HL-60 (cell line): Measurements from ENCODE around the gene NDEL1.

Experiments
- DNase-seq, 2 experiments: peaks; one replicate each; pipeline ENCODE4 v3.0.0-alpha.2; 2010 to 2020; ENCODE audit warnings: low read depth in 1 of 2, low spot score in 1 of 2
- H3K27ac ChIP-seq: fragments of 250-450 bp; sonication (Bioruptor Pico); replicated peaks from 2 replicates; pipeline ENCODE4 v1.5.1; 2020; ENCODE audit warnings: mild to moderate bottlenecking, moderate library complexity
- H3K27me3 ChIP-seq: fragments of 250-450 bp; sonication (Bioruptor Pico); 2 replicates; pipeline ENCODE4 v1.5.1; 2021; ENCODE audit warnings: mild to moderate bottlenecking, moderate library complexity; ENCODE audit not compliant: insufficient read depth, poor library complexity, severe bottlenecking
- H3K4me3 ChIP-seq: replicated peaks from 2 replicates; pipeline ENCODE4 v1.5.1; 2011; ENCODE audit warnings: mild to moderate bottlenecking, control low read depth, low read length; ENCODE audit not compliant: insufficient read depth
- GABPA ChIP-seq: IDR thresholded peaks from 2 replicates; pipeline ENCODE4 v1.6.1; 2012; ENCODE audit warnings: low read depth
- POLR2AphosphoS5 ChIP-seq: IDR thresholded peaks from 2 replicates; pipeline ENCODE4 v1.6.1; 2012; ENCODE audit warnings: low read depth
- SPI1 ChIP-seq: IDR thresholded peaks from 2 replicates; pipeline ENCODE4 v1.6.1; 2012; ENCODE audit warnings: low read depth, mild to moderate bottlenecking, borderline replicate concordance
- TF ChIP-seq, protein P1 (sequence below): IDR thresholded peaks from one replicate; pipeline ENCODE4 v1.5.1; 2011; ENCODE audit warnings: low read length, control low read depth, inconsistent platforms; ENCODE audit not compliant: insufficient read depth
- TF ChIP-seq, protein P2 (sequence below): IDR thresholded peaks from 2 replicates; pipeline ENCODE4 v1.6.1; 2012; ENCODE audit warnings: low read depth; ENCODE audit not compliant: insufficient replicate concordance

Gene NDEL1

DNA sequence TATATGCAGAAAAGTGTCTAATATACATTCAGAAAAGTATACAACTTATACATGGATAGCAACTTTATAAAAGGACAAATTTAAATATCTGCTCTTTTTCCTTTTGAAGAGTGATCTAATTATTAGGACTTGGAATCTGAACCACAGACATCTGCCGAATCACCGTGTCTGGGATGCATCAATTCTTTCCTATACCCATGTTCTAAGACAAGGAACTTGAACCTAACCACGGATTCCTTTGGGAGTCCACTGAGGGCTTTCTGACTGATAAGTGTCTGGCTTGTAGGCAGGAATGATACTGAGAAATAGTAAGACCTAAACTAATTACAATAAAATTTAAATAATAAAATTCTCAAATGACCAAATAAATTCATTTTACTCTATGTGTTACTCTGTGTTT is 54.2 kb downstream of the NDEL1 start:
- H3K27me3 ChIP-seq = no peaks in the 10 kb centered on the region
- H3K4me3 ChIP-seq = no peak overlapping the region
- no peak for DNase-seq
- TF ChIP-seq POLR2AphosphoS5 = no peak
- TF ChIP-seq, protein P1, sequence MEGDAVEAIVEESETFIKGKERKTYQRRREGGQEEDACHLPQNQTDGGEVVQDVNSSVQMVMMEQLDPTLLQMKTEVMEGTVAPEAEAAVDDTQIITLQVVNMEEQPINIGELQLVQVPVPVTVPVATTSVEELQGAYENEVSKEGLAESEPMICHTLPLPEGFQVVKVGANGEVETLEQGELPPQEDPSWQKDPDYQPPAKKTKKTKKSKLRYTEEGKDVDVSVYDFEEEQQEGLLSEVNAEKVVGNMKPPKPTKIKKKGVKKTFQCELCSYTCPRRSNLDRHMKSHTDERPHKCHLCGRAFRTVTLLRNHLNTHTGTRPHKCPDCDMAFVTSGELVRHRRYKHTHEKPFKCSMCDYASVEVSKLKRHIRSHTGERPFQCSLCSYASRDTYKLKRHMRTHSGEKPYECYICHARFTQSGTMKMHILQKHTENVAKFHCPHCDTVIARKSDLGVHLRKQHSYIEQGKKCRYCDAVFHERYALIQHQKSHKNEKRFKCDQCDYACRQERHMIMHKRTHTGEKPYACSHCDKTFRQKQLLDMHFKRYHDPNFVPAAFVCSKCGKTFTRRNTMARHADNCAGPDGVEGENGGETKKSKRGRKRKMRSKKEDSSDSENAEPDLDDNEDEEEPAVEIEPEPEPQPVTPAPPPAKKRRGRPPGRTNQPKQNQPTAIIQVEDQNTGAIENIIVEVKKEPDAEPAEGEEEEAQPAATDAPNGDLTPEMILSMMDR = no peak
- TF ChIP-seq SPI1 = no peak
- TF ChIP-seq, protein P2, sequence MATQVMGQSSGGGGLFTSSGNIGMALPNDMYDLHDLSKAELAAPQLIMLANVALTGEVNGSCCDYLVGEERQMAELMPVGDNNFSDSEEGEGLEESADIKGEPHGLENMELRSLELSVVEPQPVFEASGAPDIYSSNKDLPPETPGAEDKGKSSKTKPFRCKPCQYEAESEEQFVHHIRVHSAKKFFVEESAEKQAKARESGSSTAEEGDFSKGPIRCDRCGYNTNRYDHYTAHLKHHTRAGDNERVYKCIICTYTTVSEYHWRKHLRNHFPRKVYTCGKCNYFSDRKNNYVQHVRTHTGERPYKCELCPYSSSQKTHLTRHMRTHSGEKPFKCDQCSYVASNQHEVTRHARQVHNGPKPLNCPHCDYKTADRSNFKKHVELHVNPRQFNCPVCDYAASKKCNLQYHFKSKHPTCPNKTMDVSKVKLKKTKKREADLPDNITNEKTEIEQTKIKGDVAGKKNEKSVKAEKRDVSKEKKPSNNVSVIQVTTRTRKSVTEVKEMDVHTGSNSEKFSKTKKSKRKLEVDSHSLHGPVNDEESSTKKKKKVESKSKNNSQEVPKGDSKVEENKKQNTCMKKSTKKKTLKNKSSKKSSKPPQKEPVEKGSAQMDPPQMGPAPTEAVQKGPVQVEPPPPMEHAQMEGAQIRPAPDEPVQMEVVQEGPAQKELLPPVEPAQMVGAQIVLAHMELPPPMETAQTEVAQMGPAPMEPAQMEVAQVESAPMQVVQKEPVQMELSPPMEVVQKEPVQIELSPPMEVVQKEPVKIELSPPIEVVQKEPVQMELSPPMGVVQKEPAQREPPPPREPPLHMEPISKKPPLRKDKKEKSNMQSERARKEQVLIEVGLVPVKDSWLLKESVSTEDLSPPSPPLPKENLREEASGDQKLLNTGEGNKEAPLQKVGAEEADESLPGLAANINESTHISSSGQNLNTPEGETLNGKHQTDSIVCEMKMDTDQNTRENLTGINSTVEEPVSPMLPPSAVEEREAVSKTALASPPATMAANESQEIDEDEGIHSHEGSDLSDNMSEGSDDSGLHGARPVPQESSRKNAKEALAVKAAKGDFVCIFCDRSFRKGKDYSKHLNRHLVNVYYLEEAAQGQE = no peak
- no peak for TF ChIP-seq GABPA
- H3K27ac ChIP-seq = no peak overlapping the region

DNA sequence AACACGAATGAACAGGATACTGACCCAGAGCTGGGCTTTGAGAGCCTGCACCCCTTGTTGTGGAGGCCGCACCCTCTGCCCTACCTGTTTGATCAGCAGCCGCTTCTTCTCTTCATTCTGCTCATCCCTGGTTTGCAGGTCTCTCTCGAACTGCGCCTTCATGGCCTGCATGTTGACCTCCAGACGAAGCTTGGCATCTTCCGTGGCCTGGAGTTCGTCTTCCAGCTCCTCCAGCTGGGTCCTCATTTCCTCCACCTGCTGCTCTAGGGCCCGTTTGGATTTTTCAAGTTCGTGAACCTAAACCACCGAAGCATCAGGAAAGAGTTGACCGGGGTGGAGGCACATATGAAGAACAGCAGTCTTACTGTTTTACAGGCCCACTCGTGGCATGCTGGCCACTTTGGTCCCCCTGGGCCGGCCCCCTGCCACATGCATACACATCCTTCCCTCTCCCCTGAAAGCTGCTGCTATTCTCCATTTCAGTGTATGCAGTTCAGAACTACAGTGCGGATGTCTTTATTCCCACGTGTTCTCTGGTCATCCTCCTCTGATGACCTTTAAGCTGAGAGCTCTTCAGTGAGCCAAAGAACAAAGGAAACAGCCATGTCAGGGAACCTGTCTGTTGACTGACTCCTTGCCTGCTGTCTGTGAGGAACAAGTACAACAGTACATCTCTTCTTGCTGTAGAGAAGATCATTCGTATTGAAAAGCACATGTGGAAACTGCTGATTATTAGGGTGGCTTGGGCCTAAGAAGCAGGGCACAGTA is 54.8 kb downstream of the NDEL1 start:
- no peak for TF ChIP-seq GABPA
- H3K27me3 ChIP-seq = no peaks in the 10 kb centered on the region
- H3K27ac ChIP-seq = no peak overlapping the region
- no peak overlapping the region for H3K4me3 ChIP-seq
- DNase-seq = no peak

DNA sequence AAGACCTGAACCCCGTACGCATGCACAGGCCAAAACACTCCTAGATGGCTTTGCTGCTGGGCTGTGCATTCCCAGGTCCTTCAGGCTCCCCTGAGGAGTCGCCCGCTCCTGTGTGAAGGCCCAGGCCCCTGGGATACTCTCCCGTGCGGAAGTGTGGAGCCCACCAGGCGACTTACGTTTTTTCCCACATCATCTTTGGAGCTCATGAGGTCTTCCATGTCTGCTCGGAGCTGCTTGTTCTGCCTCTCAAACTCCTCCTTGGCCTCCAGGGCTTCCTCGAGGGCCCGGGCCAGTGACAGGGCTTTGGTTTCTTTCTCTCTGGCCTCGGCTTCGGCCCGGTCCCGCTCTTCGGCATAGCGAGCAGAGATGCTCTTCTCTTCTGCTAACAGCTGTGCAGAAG is 56.4 kb downstream of the NDEL1 start:
- no peak for DNase-seq
- H3K4me3 ChIP-seq = no peak overlapping the region
- H3K27me3 ChIP-seq = no peaks in the 10 kb centered on the region
- H3K27ac ChIP-seq = no peak overlapping the region
- TF ChIP-seq SPI1 (no peak), POLR2AphosphoS5 (no peak), GABPA (no peak)
- TF ChIP-seq, protein P2 = no peak
- TF ChIP-seq, protein P1 = no peak

DNA sequence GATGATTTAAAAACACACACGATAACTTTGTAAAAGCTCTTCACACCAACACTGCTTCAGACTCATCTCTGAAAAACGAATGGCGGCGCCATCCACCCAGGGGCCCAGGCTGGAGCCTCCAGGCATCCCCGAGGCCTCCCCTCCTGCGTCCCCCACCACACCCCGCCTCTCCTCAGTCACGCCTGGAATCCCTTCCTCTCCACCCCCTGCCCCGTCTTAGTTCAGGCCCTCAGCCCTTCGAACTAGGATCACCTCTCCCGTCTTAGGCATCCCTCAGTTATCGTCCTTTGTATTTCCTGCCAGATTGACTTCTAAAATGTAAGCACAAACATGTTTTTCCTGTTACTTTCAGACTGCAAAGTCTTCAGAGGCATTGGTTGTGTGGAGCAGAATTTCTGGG is 58.3 kb downstream of the NDEL1 start:
- Histone ChIP-seq H3K4me3 (no peak overlapping the region), H3K27me3 (no peaks in the 10 kb centered on the region), H3K27ac (no peak overlapping the region)
- no peak for TF ChIP-seq SPI1
- TF ChIP-seq, protein P1 = no peak
- TF ChIP-seq GABPA = no peak
- TF ChIP-seq, protein P2 = no peak
- TF ChIP-seq POLR2AphosphoS5 = no peak
- no peak for DNase-seq
